ENCODE measurements around the gene ERP27. TPM values are rescaled to one million over a fixed set of nuclear protein-coding genes. Genes with fewer than 3 reads are reported as not detected.

The ERP27 gene
- total and polyA plus RNA-seq, 12 donors = 0.18 to 3.0 (median 1.2) TPM; not detected in 2

DNA sequence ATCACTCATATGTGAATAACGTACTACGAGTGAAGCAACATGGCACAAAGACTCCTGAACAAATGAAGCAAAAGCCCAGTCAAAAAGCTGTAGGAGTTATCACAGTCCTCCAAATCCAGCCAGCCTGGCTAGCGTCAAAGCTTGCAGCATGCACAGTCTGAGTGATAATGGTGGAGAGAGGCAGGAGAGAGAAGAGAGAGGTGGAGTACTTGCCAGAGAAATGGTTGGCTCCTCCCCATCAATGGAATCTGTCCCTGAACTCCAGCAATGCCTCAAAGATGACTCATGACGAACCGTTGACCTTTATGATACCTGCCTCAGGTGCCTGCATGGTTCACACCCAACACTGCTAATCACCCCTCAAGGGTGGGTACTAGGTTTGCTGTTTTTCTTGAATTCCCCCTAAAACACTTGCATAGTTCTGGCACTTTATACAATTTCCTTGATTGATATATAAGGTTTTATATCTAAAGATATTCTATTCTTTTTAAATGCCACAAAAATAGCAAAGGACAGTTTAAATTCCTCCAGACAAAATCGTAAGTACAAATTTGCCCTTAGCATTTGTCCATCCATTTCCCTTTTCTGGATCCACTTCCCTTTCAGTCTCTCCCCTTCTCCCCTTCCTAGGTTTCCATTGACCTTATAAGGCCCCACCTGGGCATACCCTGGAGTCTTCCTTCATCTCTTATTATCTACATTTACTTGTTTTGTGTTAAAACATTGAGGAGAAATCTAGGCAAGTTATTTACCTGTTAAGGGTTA, 12.8 kb upstream of the ERP27 start:
- H3K36me3 ChIP-seq (replicated peaks in 1 of 2) = peaks cover 0 to 4% of the 10 kb centered on the region in 2 donors
- H3K4me1 ChIP-seq (replicated peaks in 1 of 2) = peaks cover 0 to 43% of the 10 kb centered on the region in 2 donors
- H3K27me3 ChIP-seq = no peaks in the 10 kb centered on the region
- no peak overlapping the region for H3K4me3 ChIP-seq
- intact Hi-C loops (cut with DNase I) = no loop called here
- DNase-seq = peak in 5 of 7 donors; percentile 18 to 58 (median 39)
- TF ChIP-seq, protein P1, sequence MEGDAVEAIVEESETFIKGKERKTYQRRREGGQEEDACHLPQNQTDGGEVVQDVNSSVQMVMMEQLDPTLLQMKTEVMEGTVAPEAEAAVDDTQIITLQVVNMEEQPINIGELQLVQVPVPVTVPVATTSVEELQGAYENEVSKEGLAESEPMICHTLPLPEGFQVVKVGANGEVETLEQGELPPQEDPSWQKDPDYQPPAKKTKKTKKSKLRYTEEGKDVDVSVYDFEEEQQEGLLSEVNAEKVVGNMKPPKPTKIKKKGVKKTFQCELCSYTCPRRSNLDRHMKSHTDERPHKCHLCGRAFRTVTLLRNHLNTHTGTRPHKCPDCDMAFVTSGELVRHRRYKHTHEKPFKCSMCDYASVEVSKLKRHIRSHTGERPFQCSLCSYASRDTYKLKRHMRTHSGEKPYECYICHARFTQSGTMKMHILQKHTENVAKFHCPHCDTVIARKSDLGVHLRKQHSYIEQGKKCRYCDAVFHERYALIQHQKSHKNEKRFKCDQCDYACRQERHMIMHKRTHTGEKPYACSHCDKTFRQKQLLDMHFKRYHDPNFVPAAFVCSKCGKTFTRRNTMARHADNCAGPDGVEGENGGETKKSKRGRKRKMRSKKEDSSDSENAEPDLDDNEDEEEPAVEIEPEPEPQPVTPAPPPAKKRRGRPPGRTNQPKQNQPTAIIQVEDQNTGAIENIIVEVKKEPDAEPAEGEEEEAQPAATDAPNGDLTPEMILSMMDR (IDR thresholded peaks at IDR 0.05) = no peak
- no peak for TF ChIP-seq POLR2A (IDR thresholded peaks at IDR 0.05)
- no peaks in the 10 kb centered on the region for H3K9me3 ChIP-seq (replicated peaks in 1 of 3)
- H3K27ac ChIP-seq = peak overlapping the region in 2 of 5 donors; percentile 56 to 57
- WGBS, 4 donors = 45 to 68% (median 55%) methylated on average over 6 of the region's 6 CpGs

DNA sequence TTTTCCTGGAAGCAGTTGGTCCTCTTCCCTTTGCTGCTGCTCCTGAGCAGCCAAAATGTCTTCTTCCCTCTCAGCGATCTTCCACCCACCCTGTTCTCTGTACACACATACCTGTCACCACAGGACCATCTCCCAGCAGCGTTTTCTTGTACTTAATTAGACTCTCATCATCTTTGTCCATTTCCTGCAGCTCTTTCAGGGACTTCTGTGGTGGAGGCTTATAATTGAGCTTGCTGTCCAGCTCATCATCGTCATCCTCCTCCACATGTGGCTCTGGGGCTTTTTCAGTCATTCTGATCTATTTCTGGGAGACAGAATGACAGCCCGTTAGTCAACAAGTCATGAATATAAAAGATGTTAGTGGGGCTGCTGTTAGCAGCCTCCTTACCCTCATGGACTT, 12.1 kb upstream of the ERP27 start:
- H3K27ac ChIP-seq = no peak overlapping the region
- TF ChIP-seq, protein P1 (IDR thresholded peaks at IDR 0.05) = no peak
- no peak for TF ChIP-seq POLR2A (IDR thresholded peaks at IDR 0.05)
- 70 to 82% (median 74%) methylated on average over 4 of the region's 4 CpGs for WGBS, 4 donors
- DNase-seq = no peak
- peaks cover 0 to 7% of the 10 kb centered on the region in 2 donors for H3K36me3 ChIP-seq (replicated peaks in 1 of 2)
- H3K27me3 ChIP-seq = no peaks in the 10 kb centered on the region
- H3K4me1 ChIP-seq (replicated peaks in 1 of 2) = peaks cover 0 to 43% of the 10 kb centered on the region in 2 donors
- no peak overlapping the region for H3K4me3 ChIP-seq
- intact Hi-C loops (cut with DNase I) = no loop called here
- H3K9me3 ChIP-seq (replicated peaks in 1 of 3) = no peaks in the 10 kb centered on the region

DNA sequence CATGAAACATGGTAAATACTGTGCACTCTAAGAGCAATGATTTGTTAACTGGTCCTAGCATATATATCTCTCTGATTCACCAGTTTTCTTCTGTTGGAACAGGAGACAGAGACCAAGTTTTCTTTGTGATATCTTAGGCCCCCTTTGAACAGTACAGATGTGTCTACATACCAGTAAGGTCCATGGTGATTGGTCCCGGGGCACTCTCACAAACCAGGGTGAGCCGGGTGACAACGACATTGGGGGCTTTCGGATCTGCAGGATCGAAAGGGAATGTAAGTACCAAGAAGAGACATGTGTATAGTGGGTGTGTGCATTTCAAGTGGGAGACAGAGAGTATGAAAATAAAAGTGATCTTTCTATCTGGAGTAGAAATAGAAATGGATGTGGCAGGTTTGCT, 11.3 kb upstream of the ERP27 start:
- no peak for TF ChIP-seq POLR2A (IDR thresholded peaks at IDR 0.05)
- TF ChIP-seq, protein P1 (IDR thresholded peaks at IDR 0.05) = no peak
- no peak for DNase-seq
- 88 to 99% (median 95%) methylated on average over 5 of the region's 5 CpGs for WGBS, 4 donors
- H3K9me3 ChIP-seq (replicated peaks in 1 of 3) = no peaks in the 10 kb centered on the region
- peaks cover 0 to 14% of the 10 kb centered on the region in 2 donors for H3K36me3 ChIP-seq (replicated peaks in 1 of 2)
- no peak overlapping the region for H3K4me3 ChIP-seq
- peaks cover 0 to 43% of the 10 kb centered on the region in 2 donors for H3K4me1 ChIP-seq (replicated peaks in 1 of 2)
- intact Hi-C loops (cut with DNase I) = no loop called here
- no peaks in the 10 kb centered on the region for H3K27me3 ChIP-seq
- H3K27ac ChIP-seq = peak overlapping the region in 3 of 5 donors; percentile 37 to 75 (median 64)

DNA sequence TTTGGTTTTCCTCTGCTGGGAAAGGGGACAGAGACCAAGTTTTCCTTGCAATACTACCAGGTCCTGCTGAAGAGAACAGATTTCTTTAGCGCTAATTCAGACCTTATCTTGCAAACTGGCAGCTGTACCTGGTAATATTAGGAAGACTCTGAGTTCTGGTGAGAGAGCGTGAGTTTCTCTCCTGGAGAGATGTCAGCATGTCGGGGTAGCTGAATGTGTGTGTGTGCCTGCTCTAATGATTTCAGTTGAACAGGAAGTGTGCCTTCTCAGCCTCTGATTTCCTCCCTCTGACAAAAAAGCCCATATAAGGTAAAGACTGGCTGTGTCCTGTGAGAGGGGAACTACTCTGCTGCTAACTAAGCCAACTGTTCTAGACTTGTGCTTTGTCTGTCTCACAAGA, 10.3 kb upstream of the ERP27 start:
- WGBS, 4 donors = 38 to 77% (median 46%) methylated on average over 3 of the region's 3 CpGs
- H3K36me3 ChIP-seq (replicated peaks in 1 of 2) = peaks cover 0 to 18% of the 10 kb centered on the region in 2 donors
- TF ChIP-seq, protein P1 (IDR thresholded peaks at IDR 0.05) = no peak
- H3K27me3 ChIP-seq = no peaks in the 10 kb centered on the region
- peaks cover 0 to 43% of the 10 kb centered on the region in 2 donors for H3K4me1 ChIP-seq (replicated peaks in 1 of 2)
- H3K4me3 ChIP-seq = no peak overlapping the region
- peak overlapping the region in 2 of 5 donors; percentile 64 to 75 for H3K27ac ChIP-seq
- intact Hi-C loops (cut with DNase I) = no loop called here
- DNase-seq = peak in 4 of 7 donors; percentile 23 to 73 (median 38)
- no peaks in the 10 kb centered on the region for H3K9me3 ChIP-seq (replicated peaks in 1 of 3)

All from adrenal gland (tissue), 12 donors.